GM21367 (cell line): ENCODE measurements around the gene POLR2E.

Source experiments
- ATAC-seq: cut with Tn5 transposase; IDR thresholded peaks from one replicate; pipeline ENCODE4 v1.9.1; 2021; ENCODE audit not compliant: unreplicated experiment

The POLR2E gene

DNA sequence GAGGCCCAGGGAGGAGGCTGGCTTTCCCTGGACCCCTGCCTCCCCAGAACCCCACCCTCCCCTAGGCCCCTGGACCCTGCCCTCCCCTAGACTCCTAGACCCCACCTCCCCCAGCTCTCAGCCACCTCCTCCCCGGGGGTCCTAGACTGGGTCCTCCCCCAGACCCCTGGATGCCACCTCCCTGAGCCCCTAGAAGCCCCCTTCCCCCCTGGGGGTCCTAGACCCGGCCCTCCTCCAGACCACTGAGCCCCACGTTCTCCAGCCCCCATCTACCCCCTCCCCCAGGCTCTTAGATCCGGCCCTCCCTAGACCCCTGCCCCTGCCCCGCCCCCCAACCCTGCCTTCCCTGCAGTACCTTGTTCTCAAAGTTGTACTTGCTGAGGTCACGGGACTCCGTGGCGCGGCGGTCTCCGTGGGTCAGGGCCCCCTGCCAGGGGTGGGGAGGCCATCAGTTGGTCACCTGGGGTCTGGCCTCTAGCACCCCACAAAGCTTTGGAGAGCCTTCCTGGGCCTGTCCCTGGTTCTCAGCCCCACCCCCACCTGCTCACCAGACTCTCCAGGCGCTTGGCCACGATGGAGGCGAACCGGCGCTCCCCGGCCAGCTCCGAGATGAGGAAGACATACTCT lies 16.6 kb upstream of the POLR2E start:
- no peak for ATAC-seq

DNA sequence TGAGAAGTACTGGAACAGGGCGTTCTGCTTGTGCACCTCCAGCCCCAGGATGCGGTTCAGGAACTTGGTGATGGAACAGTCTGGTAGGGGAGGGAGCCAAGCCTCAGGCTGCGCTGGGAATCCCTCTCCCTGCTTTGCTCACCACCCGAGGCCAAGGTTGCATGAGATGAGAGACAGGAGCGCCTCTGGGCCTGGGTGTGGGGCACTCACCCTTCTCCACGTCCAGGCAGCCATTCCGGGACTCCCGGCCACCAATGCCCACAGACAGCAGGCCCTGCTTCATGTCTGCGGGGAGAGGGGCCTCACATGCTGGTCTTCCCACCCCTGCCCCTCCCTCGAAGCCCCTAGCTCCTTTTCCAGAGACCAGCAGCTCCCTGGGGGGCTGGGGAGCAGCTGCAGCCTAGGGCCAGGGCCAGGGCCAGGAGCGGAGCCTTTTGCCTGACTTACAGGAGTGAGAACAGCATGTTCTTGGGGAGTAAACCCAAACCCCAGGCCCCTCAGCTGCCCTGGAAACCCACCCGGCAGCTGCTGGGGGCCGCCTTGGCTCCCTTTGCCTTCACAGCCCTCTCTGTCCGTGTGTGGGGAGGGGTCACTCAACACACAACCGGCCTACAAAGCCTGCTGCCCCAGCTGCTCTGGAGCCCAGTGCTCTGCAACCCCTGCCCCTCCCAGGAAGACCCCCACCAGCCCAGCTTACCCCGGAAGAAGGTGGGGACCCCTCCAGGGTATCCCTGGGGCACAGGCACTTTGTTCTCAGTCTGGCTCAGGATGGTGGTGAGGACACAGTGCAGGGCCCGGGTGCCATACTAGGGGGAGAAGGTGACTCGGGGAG lies 15.8 kb upstream of the POLR2E start:
- no peak for ATAC-seq

DNA sequence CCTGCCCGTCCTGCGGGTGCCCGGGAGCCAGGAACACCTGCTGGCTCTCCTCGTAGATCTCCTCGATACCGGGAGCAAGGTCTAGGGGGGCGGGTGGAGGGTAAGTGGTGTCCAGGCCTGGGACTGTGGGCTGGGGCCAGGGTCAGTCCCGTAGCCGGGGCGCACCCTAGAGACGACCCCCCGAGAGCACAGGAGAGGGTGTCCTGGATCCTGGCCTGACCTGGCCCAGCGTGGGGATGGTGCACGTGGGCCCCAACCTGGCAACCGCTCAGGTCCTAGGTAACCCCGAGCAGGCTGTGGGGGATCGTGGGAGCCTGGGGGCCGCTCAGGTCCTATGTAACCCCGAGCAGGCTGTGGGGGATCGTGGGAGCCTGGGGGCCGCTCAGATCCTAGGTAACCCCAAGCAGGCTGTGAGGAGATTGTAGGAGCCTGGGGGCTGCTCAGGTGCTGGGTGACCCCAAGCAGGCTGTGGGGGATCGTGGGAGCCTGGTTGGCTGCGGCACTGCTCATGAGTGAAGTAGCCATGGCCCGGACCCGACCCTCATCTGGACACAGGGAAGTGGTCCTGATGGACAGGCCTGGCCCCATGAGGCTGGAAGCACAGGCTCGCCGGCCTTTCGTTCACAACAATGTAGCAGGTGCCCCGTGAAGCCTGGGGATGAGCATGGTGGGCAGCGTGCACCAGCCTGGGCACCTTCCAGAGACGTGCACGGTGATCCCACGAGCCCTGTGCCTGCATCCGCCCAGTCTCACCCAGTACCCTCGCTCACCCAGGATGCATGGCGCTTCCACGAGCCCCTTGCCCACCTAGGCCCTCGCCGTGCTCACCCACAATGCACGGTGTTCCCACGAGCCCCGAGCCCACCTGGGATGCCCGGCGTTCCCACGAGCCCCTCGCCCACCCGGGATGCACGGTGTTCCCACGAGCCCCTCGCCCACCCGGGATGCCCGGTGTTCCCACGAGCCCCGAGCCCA lies 14.8 kb upstream of the POLR2E start:
- ATAC-seq, result no peak

DNA sequence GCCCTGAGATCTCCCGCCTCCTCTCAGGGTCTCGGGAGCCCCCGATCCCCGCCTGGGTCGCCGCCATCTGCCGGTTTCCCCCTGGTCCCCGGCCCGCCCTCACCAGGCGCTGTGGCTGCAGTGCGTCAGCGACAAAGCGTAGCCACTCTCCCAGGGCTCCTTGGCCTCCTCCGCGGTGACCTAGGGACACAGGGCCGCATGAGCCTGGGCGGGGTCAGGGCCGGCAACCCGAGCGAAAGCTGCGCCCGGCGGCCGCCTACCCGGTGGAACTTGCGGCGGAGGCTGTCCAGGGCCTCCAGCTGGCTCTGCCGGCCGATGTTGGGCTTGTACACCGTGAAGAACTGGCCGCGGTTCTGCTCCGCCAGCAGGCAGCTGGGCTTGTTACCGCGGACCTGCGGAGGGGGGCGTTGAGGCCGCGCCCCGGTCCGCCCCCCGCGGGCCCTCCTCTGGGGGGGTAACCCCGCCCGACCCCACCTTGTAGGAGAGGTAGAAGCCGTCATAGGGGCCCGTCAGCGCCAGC lies 13.9 kb upstream of the POLR2E start:
- ATAC-seq, result no peak

DNA sequence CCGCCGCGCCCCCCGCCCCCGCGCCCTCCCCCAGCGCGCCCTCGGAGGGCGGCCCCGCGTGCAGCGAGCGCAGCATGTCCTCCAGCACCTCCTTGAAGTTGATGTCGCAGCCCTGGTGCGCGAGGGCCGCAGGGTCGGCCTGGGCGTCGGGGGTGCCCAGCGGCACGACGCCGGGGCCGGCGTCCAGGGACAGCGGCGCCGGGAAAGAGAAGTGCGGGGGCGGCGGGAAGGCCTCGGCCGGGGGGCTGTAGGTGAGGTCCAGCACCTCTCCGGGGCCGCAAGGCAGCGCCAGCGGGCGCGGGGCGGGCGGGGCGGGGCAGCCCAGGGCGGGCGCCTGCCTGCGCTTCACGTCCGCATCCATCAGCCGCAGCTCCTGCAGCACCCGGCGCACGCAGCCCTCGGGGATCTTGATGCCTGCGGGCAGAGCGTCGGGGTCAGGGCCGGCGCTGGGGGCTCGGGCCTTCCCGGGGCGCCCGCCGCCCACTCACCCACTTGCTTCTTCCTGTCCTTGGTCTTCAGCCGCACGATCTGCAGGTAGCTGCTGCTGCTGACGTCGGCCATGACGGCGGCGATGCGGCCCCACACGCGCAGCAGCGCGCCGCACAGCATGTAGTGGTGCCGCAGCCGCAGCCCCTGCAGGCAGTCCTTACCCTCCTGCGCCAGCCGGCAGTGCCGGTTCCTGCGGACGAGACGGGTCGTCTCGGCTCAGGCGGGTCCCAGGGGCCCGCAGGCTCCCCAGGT lies 13.3 kb upstream of the POLR2E start:
- no peak for ATAC-seq

DNA sequence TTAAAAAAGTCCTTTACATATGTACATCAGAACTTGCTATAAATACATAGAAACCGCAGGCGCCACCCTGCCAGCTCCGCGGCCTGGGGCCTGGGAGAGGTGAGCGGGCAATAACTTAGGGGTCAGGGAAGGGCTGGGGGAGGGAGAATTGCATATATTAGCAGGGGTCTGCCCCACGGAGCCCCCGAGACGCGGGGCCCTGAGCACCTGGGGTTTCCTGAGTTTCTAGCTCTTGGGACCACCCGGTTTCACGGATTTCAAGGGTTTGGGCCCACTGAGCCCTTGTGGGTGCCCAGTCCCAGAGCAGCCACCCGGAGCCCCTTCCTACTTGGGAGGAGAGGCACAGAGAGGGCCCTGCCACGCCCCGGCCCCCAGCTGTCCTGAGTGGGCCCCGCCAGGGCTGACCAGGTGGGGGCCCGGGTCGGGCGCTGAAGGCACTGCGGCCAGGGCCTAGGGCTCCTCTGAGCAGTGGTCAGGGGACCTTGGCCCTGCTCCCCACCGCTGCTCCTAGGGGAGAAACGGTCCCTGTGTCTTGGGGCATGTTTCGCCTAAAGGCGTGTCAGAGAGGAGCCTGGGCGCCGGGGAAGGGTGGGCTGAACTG lies 12.6 kb upstream of the POLR2E start:
- no peak for ATAC-seq

DNA sequence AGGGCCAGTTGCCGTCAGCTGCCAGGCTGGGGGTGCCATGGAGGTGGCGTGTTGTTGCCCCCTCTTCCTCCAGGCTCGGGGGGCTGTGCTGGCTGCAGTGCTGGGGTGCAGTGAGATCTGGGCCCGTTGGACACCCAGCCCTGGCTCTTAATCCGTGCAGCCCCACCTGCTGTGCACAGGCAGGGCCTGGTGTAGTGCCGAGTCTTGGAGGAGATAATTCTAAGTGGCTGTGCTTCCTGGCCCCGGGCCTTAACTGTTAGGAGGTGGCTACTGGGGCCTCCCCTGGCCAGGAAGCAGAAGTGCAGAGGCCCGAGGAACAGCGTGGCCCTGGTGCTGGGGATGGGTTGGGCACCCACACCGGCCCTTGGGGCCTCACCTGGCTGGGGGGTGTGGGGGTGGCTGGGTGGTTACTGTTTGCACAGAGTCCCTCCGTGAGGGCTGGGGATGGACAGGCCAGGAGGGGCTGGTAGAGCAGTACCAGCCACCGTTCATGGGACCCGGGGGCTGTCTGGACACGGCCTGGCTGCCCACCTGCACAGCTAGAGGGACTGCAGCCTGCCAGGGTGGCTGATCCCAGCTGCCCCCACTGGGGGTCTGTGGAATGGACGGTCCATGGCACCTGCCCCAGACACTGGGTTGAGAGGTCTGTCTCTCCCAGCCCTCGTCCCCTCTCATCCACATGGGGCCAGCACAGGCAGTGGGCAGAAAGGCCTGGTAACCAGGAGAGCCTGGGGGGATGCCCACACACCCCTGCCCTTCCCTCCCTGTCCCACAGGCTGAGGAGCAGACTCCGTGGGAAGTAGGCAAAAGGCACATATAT lies 11.9 kb upstream of the POLR2E start:
- ATAC-seq, result no peak

DNA sequence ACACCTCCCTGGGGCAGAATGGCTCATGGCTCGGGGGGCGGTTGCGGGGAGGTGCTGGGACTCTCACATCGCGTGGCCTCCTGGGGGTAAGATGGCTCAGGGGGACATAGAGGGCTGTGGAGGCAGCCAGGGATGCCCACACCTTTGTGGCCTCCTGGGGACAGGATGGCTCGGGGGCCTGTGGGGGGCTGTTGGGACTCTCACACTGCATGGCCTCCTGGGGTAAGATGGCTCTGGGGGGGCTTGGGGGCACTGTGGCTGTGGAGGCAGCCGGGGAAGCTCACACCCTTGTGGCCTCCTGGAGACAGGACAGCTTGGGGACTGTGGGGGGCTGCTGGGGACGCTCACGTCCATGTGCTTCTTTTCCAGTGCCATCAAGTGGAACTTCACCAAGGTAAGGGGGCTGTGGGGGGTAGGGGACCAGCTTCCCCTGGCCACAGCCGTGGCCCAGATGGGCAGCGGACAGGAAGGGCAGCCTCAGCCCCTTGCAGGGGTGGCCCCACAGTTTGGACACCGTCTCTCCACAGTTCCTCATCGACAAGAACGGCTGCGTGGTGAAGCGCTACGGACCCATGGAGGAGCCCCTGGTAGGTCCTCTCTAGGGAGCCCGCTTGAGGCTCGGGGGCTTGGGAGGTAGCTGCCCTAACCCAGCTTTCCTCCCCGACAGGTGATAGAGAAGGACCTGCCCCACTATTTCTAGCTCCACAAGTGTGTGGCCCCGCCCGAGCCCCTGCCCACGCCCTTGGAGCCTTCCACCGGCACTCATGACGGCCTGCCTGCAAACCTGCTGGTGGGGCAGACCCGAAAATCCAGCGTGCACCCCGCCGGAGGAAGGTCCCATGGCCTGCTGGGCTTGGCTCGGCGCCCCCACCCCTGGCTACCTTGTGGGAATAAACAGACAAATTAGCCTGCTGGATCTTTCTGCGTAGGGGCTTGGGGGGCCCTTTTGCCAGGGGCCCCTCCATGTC lies 11.0 kb upstream of the POLR2E start:
- no peak for ATAC-seq

DNA sequence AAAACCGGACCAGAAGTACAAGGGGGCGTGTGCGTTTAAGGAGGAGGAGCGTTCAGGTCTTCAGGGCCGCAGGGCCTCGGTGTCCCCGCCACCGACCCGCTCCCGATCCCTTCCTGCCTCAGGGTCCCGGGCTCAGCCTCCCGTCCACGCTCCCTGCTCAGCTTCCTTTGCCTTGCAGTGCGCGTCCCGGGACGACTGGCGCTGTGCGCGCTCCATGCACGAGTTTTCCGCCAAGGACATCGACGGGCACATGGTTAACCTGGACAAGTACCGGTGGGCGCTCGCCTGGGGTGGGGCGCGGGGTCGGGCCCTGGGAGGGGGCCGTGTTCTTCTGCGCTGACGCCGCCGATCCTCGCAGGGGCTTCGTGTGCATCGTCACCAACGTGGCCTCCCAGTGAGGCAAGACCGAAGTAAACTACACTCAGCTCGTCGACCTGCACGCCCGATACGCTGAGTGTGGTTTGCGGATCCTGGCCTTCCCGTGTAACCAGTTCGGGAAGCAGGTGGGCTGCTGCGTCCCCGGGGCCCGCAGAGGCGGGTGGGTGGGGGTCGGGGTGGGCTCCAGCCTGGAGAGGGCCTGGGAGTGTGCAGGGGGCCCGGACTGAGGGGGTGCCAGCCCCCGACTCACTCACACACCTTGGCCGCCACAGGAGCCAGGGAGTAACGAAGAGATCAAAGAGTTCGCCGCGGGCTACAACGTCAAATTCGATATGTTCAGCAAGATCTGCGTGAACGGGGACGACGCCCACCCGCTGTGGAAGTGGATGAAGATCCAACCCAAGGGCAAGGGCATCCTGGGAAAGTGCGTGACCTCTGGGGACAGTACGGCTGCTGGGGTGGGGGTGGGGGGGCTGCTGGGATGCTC lies 10.1 kb upstream of the POLR2E start:
- ATAC-seq, result no peak

DNA sequence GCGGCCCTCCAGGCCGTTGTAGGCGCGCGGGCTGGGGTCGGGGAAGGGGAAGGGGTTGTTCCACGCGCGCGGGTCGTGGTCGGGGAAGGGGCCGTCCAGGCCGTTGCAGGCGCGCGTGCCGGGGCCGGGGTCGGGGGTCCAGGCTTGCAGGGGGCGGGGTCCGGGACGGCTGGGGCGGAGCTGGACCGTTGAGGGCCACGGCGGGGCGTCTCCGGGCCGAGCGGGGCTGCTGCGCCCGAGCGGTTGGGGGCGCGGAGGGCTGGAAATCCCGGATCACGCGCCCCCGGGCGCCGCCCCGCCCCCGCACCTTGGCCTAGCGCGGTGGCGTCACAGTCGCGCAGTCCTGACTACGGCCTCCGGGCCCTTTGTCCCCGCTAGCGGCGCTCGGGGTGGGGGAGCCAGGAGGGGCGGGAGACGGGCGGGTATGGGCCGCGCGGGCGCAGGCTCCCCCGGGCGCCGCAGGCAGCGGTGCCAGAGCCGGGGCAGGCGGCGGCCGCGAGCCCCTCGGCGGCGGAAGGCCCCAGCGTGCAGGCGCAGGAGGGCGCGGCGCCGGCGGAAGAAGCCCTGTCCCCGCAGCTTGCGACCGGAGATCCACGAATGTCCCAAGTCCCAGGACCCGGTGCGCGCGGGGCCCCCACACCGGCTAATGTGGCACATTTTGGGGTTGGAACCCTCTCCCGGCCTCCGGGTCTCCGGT lies 9.3 kb upstream of the POLR2E start:
- ATAC-seq, result peak; percentile 18

DNA sequence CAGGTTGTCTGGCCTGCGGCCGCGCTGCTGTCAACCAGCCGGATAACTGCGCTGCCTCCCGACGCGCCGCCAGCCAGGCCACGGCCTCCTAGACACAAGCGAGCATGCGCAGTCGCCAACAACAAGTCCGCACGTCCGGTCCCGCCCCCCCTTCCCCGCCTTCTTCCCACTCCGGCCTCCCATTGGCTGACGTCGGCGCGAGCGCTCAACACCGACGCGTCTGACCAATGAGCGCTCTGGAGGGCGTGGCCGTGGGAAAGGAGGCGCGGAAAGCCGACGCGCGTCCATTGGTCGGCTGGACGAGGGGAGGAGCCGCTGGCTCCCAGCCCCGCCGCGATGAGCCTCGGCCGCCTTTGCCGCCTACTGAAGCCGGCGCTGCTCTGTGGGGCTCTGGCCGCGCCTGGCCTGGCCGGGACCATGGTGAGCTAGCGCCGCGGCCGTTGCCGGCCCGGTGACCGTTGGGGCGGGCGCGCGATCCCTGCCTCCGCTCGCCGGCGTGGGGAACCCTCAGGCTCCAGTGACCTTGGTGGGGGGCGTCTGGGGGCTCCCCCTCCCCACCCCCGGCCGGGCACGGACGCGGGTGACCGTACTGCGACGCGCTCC lies 8.6 kb upstream of the POLR2E start, which contains the start of gene GPX4:
Gene GPX4, plus strand, starts transcription at position 287 of the 603 bp plus-strand sequence. Its CDS starts 50 bp downstream, at position 337.
- ATAC-seq, result peak; percentile 53

DNA sequence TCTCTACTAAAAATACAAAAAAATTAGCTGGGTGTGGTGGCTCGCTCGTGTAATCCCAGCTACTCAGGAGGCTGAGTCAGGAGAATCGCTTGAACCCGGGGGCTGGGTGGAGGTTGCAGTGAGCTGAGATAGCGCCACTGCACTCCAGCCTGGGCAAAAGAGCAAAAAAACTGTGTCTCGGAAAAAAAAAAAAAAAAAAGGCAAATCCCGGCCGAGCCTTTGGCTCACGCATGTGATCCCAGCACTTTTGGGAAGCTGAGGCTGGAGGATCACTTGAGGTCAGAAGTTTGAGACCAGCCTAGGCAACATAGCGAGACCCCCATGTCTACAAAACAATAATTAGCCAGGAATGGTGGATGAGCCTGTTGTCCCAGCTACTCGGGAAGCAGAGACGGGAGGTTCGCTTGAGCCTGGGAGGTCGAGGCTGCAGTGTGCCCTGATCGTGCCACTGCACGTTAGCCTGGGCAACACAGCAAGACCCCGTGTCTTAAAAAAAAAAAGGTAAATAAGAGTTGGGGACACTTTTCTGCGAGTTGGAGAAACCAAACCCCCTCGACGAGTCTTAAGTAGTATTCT lies 8.0 kb upstream of the POLR2E start:
- no peak for ATAC-seq

DNA sequence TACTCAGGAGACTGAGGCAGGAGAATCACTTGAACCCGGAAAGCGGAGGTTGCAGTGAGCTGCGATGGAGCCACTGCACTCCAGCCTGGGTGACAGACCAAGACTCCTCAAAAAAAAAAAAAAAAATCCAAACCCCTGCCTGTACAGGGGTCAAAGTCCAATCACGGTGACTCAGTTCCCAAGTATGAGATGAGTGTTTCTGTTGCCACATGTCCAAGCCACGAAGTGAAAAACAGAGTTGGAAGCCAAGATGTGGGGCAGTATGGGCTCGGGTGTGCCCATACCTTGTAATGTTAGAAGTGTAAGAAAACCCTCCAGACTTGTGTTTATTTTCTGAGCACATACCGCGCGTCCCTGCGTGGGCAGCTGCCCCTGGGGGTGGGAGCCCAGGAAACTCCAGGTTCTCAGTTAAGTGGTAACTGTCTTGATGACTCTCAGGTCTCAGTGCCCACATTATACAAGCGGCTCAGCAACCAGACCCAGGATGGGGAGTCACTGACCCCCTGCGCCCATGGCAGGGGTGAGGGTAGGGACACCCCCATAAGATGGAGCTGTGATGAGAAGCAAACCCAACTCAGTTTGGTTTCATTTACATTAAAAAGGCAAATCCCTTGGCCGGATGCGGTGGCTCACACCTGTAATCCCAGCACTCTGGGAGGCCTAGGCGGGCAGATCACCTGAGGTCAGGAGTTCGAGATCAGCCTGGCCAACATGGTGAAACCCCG lies 7.4 kb upstream of the POLR2E start:
- ATAC-seq, result no peak

DNA sequence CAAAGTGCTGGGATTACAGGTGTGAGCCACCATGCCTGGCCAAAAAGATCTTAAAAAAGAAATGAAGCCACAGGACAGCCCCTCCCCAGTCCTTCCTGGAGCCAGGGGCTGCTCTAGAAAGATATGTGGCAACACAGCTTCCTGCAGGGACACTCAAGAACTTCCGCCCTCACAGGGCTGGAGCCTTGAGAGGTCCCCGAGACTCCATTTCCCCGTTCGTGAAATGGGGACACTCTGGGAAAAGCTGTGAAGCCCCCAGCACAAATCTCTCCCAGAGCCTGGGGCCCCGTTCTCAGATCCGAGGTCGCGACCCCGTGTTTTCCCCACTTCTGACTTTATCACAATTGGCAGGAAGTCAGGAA lies 6.1 kb upstream of the POLR2E start:
- no peak for ATAC-seq
